Transverse colon (tissue), 3 donors: ENCODE data around the gene LUZP2.

Source experiments
- POLR2A ChIP-seq: fragments of 450-650 bp; IDR thresholded peaks from one replicate; pipeline ENCODE4 v1.6.1; 2016; ENCODE audit warnings: antibody characterized with exemption, mild to moderate bottlenecking, moderate library complexity
- TF ChIP-seq, protein P1 (sequence below), 5 experiments: fragments of 200-600 bp in 3 of 5; fragments of 450-650 bp in 2 of 5; sonication (generic) in 3 of 5; IDR thresholded peaks; 1 replicate in 2 of 5; 2 replicates in 3 of 5; pipeline ENCODE4 v1.5.1; 2016 to 2017; ENCODE audit warnings: antibody characterized with exemption in 5 of 5, inconsistent platforms in 3 of 5, mild to moderate bottlenecking in 2 of 5, moderate library complexity in 1 of 5

DNA sequence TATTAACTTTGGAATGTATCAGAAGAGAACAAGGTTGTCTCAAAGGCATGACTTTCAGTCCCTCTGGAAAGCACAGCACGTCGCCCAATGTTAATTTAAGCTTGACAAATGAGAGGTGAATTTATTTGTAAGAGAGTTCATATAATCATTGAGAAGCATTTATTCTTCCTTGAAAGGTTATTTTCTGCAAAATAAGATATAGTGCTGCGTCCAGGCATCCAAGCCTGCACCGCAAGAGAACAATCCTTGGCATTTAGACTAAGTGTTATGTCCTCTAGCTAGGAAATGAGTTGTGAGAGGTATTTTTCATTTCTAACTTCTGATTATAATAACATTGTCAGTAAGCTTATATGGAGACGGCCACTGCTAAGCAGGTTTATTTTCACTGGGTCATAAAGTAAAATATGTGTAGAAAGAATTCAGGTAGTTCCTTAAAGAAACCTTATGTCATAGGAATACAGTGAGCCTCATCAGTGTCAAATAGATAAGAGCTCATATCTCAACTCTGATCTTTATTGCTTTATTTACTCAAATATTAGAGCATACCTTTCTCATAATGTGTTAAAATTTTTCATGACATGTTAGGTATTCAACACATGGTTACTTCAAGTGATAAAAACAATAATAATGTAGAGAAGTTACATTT lies 182.0 kb downstream of the LUZP2 start:
- TF ChIP-seq, protein P1, sequence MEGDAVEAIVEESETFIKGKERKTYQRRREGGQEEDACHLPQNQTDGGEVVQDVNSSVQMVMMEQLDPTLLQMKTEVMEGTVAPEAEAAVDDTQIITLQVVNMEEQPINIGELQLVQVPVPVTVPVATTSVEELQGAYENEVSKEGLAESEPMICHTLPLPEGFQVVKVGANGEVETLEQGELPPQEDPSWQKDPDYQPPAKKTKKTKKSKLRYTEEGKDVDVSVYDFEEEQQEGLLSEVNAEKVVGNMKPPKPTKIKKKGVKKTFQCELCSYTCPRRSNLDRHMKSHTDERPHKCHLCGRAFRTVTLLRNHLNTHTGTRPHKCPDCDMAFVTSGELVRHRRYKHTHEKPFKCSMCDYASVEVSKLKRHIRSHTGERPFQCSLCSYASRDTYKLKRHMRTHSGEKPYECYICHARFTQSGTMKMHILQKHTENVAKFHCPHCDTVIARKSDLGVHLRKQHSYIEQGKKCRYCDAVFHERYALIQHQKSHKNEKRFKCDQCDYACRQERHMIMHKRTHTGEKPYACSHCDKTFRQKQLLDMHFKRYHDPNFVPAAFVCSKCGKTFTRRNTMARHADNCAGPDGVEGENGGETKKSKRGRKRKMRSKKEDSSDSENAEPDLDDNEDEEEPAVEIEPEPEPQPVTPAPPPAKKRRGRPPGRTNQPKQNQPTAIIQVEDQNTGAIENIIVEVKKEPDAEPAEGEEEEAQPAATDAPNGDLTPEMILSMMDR (IDR thresholded peaks at IDR 0.05) = no peak
- TF ChIP-seq POLR2A = no peak
